ENCODE data around the gene TANC1.

- TF ChIP-seq POLR2A (IDR thresholded peaks at IDR 0.05; ENCODE audit: low read length) (no peak), GATA1 (IDR thresholded peaks at IDR 0.05; ENCODE audit: low read depth, low read length) (no peak)
Observed at GRCh38 chr2:159214325-159214865, 246.0 kb downstream of the TANC1 start.

Measured in erythroblast (primary cell).